Measurements from ENCODE around the gene MBLAC2. TPM values are rescaled to one million over a fixed set of nuclear protein-coding genes. Genes with fewer than 3 reads are reported as not detected.

MBLAC2 gene
- polyA plus RNA-seq, 1 donor from 2014 or later, result 13.8 TPM

DNA sequence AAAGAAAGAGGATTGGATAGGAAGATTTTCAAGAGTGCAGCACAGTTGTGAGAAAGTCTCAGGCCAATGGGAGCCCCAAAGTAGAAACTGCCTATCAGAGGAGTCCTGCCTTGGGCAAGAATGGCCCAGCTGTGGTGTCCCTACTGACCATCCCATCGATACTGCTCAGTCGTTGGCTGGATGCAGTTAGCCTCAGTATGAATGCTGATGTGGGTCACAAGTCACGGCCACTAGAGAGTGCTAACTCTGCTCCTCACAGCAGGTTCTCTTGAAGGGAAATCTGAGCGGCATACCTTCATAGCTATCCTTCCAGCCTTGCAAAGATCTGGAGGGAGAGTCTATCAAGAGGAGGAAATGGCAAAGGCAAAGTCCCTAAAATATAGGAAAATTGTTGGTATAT lies 53.4 kb downstream of the MBLAC2 start:
- H2AFZ ChIP-seq (ENCODE audit: low read depth, low read length), result no peak overlapping the region

GRCh38 chr5:90418214-90418613 lies 56.4 kb downstream of the MBLAC2 start:
- Histone ChIP-seq H3K4me3 (ENCODE audit: low read length) (no peak overlapping the region), H3F3A (ENCODE audit: insufficient read depth, low read length, poor library complexity, severe bottlenecking) (no peaks in the 10 kb centered on the region), H3K36me3 (ENCODE audit: insufficient read depth, low read length) (no peaks in the 10 kb centered on the region), H3K4me2 (ENCODE audit: low read length) (no peak overlapping the region), H3K27me3 (ENCODE audit: insufficient read depth, low read depth, low read length) (no peaks in the 10 kb centered on the region), H3K9me3 (ENCODE audit: low read length) (no peaks in the 10 kb centered on the region), H3K27ac (ENCODE audit: low read length) (no peak overlapping the region), H2AFZ (ENCODE audit: low read depth, low read length) (no peak overlapping the region), H3K9me2 (ENCODE audit: insufficient read depth, low read length) (no peaks in the 10 kb centered on the region), H3K9ac (ENCODE audit: low read length) (no peak overlapping the region), H4K20me1 (ENCODE audit: insufficient read depth) (no peaks in the 10 kb centered on the region), H3K79me2 (replicated peaks; ENCODE audit: insufficient read depth, low read length) (no peaks in the 10 kb centered on the region)
- TF ChIP-seq, protein P1, sequence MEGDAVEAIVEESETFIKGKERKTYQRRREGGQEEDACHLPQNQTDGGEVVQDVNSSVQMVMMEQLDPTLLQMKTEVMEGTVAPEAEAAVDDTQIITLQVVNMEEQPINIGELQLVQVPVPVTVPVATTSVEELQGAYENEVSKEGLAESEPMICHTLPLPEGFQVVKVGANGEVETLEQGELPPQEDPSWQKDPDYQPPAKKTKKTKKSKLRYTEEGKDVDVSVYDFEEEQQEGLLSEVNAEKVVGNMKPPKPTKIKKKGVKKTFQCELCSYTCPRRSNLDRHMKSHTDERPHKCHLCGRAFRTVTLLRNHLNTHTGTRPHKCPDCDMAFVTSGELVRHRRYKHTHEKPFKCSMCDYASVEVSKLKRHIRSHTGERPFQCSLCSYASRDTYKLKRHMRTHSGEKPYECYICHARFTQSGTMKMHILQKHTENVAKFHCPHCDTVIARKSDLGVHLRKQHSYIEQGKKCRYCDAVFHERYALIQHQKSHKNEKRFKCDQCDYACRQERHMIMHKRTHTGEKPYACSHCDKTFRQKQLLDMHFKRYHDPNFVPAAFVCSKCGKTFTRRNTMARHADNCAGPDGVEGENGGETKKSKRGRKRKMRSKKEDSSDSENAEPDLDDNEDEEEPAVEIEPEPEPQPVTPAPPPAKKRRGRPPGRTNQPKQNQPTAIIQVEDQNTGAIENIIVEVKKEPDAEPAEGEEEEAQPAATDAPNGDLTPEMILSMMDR (IDR thresholded peaks at IDR 0.05; ENCODE audit: poor library complexity, severe bottlenecking), result no peak
- TF ChIP-seq EZH2 (IDR thresholded peaks at IDR 0.05; ENCODE audit: borderline replicate concordance, insufficient read depth, low read length, poor library complexity, severe bottlenecking) (no peak), MXI1 (conservative IDR thresholded peaks at IDR 0.05; ENCODE audit: poor library complexity, severe bottlenecking) (no peak), EP300 (conservative IDR thresholded peaks at IDR 0.05; ENCODE audit: poor library complexity, severe bottlenecking) (no peak), RAD21 (conservative IDR thresholded peaks at IDR 0.05) (no peak), POLR2AphosphoS5 (IDR thresholded peaks at IDR 0.05) (no peak), TAF1 (IDR thresholded peaks at IDR 0.05; ENCODE audit: low read depth) (no peak), SMC3 (conservative IDR thresholded peaks at IDR 0.05; ENCODE audit: poor library complexity) (no peak)
- TF ChIP-seq, protein P2, sequence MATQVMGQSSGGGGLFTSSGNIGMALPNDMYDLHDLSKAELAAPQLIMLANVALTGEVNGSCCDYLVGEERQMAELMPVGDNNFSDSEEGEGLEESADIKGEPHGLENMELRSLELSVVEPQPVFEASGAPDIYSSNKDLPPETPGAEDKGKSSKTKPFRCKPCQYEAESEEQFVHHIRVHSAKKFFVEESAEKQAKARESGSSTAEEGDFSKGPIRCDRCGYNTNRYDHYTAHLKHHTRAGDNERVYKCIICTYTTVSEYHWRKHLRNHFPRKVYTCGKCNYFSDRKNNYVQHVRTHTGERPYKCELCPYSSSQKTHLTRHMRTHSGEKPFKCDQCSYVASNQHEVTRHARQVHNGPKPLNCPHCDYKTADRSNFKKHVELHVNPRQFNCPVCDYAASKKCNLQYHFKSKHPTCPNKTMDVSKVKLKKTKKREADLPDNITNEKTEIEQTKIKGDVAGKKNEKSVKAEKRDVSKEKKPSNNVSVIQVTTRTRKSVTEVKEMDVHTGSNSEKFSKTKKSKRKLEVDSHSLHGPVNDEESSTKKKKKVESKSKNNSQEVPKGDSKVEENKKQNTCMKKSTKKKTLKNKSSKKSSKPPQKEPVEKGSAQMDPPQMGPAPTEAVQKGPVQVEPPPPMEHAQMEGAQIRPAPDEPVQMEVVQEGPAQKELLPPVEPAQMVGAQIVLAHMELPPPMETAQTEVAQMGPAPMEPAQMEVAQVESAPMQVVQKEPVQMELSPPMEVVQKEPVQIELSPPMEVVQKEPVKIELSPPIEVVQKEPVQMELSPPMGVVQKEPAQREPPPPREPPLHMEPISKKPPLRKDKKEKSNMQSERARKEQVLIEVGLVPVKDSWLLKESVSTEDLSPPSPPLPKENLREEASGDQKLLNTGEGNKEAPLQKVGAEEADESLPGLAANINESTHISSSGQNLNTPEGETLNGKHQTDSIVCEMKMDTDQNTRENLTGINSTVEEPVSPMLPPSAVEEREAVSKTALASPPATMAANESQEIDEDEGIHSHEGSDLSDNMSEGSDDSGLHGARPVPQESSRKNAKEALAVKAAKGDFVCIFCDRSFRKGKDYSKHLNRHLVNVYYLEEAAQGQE (IDR thresholded peaks at IDR 0.05; ENCODE audit: borderline replicate concordance), result no peak

More for the DNA sequence above, 53.4 kb downstream of the MBLAC2 start:
- H3K27ac ChIP-seq (ENCODE audit: low read length), result no peak overlapping the region
- H3K4me3 ChIP-seq (ENCODE audit: low read length), result no peak overlapping the region
- no peak overlapping the region for H3K4me2 ChIP-seq (ENCODE audit: low read length)
- H3F3A ChIP-seq (ENCODE audit: insufficient read depth, low read length, poor library complexity, severe bottlenecking), result no peaks in the 10 kb centered on the region
- no peaks in the 10 kb centered on the region for H3K27me3 ChIP-seq (ENCODE audit: insufficient read depth, low read depth, low read length)
- no peaks in the 10 kb centered on the region for H3K36me3 ChIP-seq (ENCODE audit: insufficient read depth, low read length)
- H3K79me2 ChIP-seq (replicated peaks; ENCODE audit: insufficient read depth, low read length), result no peaks in the 10 kb centered on the region
- no peaks in the 10 kb centered on the region for H3K9me3 ChIP-seq (ENCODE audit: low read length)
- H4K20me1 ChIP-seq (ENCODE audit: insufficient read depth), result no peaks in the 10 kb centered on the region
- H3K9me2 ChIP-seq (ENCODE audit: insufficient read depth, low read length), result no peaks in the 10 kb centered on the region
- no peak overlapping the region for H3K9ac ChIP-seq (ENCODE audit: low read length)
- no peak for TF ChIP-seq MXI1 (conservative IDR thresholded peaks at IDR 0.05; ENCODE audit: poor library complexity, severe bottlenecking)
- no peak for TF ChIP-seq TAF1 (IDR thresholded peaks at IDR 0.05; ENCODE audit: low read depth)
- TF ChIP-seq, protein P2 (IDR thresholded peaks at IDR 0.05; ENCODE audit: borderline replicate concordance), result no peak
- no peak for TF ChIP-seq RAD21 (conservative IDR thresholded peaks at IDR 0.05)
- TF ChIP-seq EP300 (conservative IDR thresholded peaks at IDR 0.05; ENCODE audit: poor library complexity, severe bottlenecking), result no peak
- TF ChIP-seq, protein P1 (IDR thresholded peaks at IDR 0.05; ENCODE audit: poor library complexity, severe bottlenecking), result no peak
- TF ChIP-seq SMC3 (conservative IDR thresholded peaks at IDR 0.05; ENCODE audit: poor library complexity), result no peak
- TF ChIP-seq POLR2AphosphoS5 (IDR thresholded peaks at IDR 0.05), result no peak
- TF ChIP-seq EZH2 (IDR thresholded peaks at IDR 0.05; ENCODE audit: borderline replicate concordance, insufficient read depth, low read length, poor library complexity, severe bottlenecking), result no peak

Measured in neural cell (in vitro differentiated cells).